HG03378 (cell line): ENCODE data around the gene SLC38A10.

ENCODE experiments used
- ATAC-seq: cut with Tn5 transposase; IDR thresholded peaks from one replicate; pipeline ENCODE4 v1.9.1; 2021; ENCODE audit warnings: mild to moderate bottlenecking, moderate library complexity; ENCODE audit not compliant: unreplicated experiment

SLC38A10 gene

GRCh38 chr17:81300586-81301155 lies 5.6 kb upstream of the SLC38A10 start:
- ATAC-seq, result no peak

DNA sequence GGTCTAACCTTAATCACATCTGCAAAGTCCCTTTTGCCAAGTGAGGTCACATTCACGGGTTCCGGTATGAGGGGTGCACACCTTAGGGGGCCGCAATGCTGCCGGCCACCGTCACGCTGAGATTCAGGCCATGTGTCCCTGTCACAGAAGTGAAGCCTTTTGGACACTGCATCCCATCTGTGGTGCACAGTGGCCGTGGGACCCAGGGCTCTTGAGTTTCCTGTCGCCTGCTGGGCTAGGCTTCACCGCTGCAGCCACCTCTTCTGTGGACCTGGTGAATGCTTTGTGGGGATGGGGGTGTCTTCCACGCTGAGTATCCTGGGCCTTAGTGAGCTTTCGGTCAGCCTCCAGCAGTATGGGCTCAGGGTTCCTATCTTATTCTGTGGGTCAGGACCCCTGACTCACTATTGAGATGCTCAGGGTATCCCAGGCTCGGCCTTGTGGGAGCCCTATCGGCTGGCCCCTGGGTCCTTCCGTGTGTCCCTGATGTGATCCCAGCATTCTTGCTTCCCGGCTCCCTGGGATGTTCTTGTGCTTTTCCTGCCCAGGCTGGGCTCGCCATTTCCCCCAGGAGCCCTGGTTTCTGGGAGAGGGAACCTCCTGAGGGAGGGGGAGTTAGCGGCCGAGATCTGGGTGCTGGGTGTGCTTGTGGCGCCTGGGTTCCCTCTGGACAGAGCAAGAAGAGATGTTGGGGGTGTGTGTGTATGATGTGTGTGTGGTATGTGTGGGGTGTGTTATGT lies 4.9 kb upstream of the SLC38A10 start:
- no peak for ATAC-seq

- no peak for ATAC-seq
Measured at GRCh38 chr17:81298991-81299738, 4.1 kb upstream of the SLC38A10 start.

GRCh38 chr17:81298325-81298990 lies 3.4 kb upstream of the SLC38A10 start:
- ATAC-seq, result no peak

DNA sequence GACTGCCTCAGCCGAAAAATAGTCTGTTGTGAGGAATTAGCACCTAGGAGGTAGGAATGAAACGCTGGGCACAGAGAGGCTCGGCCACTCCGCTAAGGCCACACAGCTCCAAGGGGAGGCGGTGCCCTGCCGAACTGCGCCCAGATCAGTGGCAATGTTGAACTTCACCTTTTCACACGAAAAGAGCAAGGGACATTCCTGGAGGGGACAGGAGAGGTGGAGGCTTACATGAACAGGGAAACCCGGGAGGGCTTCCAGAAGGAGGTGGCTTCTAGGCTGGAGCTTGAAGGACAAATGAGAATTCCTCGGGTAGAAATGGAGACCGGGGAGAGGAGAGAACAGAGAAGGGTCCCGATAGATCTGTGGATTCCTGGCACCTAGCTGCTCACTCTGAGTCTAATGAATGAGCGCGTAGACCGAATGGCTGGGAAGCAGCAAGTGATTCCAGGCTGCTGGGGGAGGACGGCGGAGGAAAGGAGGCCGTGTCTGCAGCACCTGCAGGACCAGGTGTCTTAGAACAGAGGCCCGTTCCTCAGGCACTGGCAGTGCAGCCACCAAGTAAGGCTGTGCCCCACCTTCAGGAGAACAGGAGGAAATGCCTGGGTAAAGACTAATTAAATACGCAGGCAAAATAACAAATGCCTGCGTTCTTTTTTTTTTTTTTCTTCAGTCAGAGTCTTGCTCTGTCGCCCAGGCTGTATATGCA lies 722 bp upstream of the SLC38A10 start:
- ATAC-seq, result peak; percentile 10

- ATAC-seq, result no peak
Measured at GRCh38 chr17:81294512-81295030, 536 bp downstream of the SLC38A10 start.

- ATAC-seq, result no peak
Measured at GRCh38 chr17:81292450-81292849, 2.7 kb downstream of the SLC38A10 start.

DNA sequence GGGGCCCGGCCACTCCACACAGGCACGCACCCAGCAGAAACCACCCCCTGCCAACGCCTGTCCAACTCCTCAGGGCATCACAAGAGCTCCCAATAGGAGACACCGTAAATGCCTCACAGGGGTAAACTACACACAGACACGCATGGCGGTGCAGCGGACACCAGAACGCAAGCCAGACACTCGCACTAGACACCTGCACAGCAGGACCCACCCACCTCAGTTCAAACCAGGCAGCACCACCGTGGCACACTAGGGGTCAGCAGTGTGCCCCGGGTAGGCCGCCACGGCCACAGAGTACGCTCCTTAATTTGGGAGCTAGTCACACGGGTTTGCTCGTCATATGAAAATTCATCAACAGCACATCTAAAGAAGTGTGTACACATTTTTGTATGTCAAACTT lies 3.4 kb downstream of the SLC38A10 start:
- ATAC-seq, result peak; percentile 43

GRCh38 chr17:81290230-81290629 lies 4.9 kb downstream of the SLC38A10 start:
- ATAC-seq, result no peak

- no peak for ATAC-seq
Measured at GRCh38 chr17:81289627-81290026, 5.5 kb downstream of the SLC38A10 start.

- no peak for ATAC-seq
Measured at GRCh38 chr17:81288715-81289114, 6.4 kb downstream of the SLC38A10 start.

GRCh38 chr17:81287741-81288430 lies 7.2 kb downstream of the SLC38A10 start:
- ATAC-seq, result no peak

- ATAC-seq, result no peak
Measured at GRCh38 chr17:81287152-81287551, 8.0 kb downstream of the SLC38A10 start.

DNA sequence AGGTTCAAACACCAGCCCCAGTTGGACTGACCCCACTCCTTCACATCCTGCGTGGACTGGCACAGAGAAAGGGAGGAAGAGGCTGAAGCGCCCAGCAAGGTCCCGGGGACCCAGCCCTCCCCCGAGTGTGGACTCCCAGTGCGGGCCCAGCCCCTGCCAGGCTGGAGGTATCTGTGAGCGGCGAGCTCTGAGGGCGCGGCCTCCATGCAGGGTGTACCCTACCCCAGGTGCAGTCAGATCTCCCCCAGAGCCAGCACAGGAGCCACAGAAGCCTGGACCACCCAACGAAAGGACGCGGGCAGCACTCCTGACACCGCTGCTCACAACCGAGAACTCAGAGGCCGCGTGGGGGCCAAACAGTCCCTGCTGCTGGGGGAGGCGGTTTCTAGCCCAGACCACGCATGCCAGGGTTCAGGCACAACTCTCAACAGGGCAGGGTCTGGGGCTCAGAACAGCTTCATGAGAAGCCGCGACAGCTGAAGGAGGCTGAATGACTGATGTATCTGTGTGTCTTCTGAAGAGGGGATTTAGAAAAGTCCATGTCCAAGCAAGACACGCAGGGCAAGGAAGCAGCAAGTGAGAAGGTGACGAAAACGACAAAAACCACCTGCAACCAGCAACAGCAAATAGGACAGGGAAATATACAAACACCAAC lies 8.5 kb downstream of the SLC38A10 start:
- no peak for ATAC-seq

GRCh38 chr17:81285894-81286293 lies 9.2 kb downstream of the SLC38A10 start:
- no peak for ATAC-seq

DNA sequence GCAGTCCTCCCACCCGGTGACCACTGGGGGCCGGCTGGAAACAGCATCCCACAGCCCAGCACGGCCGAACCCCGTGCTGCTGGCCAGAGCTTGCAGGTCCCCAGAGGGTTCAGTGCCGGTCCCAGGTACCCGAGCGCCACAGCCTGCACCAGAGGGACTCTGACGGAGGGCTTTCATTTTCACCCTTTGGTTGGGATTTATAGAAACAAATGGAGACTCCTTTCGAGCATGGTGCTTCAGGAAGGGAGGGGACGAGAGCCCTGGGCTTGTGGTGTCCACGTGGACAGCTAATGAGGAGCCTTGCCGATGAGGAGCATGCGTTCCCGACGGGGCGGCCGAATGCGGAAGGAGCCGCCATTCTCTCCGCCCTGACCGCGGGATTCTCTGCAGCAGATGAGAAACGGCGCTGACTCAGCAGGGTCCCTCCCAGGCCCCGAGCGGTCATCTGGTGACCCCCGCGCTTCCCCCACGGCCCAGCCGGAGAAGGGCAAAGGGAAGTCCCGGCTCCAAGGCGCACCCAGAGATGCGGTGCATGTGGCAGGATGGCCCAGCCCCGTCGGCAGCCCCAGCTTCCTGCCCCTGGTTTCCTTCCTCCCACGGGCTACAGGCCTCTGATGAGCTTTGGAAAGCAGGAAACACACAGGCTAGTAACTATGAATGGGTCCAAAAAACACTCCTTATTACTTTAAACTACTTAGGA lies 9.8 kb downstream of the SLC38A10 start:
- ATAC-seq, result no peak

DNA sequence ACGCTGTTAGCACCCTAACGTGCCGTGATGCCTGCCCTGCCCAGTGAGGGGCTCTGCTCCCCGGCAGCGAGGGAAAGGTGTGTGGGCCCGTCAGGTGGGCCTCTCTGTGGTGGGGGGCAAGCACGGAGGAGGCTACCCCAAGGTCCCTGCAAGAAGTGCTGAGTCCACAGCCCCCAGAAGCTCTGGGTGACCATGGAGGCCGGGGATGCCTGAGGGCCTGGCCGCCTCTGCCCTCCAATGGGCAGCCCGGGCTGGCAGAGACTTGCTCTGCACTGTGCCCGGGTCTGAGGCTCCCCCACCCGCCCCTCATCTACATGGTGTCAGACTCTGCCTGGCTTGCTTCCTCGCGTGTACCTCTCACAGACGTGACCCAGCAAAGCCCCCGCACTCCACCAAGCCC lies 12.2 kb downstream of the SLC38A10 start:
- ATAC-seq, result no peak

GRCh38 chr17:81282141-81282540 lies 13.0 kb downstream of the SLC38A10 start:
- ATAC-seq, result no peak

DNA sequence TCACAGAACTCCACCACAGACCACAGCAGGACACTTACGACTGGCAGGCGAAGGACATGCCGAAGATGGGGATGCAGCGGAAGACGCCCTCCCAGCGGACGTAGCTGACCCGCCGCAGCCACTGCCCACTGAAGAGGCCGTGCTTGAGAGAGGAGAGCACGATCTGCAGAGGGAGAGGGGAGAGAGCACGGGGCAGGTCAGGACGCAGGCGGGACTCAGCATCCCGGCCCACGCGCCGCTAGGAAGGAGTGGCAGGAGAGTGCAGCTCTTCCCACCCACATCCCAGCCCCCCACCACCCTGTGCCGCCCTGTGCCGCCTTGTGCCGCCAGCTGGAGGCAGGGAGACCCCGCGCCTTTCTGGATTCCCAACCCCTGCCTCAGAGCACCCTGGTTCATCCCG lies 14.5 kb downstream of the SLC38A10 start:
- no peak for ATAC-seq
